Measurements from ENCODE around the gene ACOT8.
A peak's percentile ranks its signal among the peaks of the same experiment; 100 is the strongest.
"Not testable (repeated sequence)": the region's sequence is repeated elsewhere in the genome, so short reads cannot be mapped to it uniquely, and the experiment has no call there.

ACOT8 gene

GRCh38 chr20:45857114-45857881, at the start of gene ACOT8, which contains the start of gene ZSWIM3:
TSS of gene ACOT8 (minus strand) at chr20:45857392. CDS start at chr20:45857315, 77 bp downstream.
TSS of gene ZSWIM3 (plus strand) at chr20:45857614. CDS start at chr20:45857826, 212 bp downstream.
- DNase-seq (ENCODE audit: low read depth in 2 of 2), result peak; percentile 70 to 84

DNA sequence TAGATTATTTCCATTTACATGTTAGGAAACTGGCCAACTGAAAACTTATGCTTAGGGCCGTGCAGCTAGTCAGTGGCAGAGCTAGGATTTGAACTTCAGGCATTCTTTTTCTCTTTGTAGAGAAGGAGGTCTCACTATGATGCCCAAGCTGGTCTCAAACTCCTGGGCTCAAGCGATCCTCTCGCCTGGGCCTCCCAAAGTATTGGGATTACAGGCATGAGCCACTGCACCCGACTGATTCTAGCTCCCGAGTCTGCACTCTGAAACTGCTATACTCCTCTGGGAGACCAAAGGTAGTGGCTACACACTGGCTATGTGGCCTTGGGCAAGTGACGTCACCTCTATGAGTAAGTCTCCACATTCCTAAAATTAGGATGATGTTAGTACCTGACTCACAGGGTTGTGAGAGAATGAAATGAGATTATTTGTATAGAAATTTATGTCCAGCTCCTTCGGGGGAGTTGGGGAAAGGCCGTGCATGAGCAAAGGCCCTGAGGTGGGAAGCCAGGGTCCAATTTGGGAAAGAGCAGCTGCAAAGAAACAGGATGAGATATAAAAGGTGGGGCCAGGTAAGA, 48.4 kb upstream of the ACOT8 start:
- DNase-seq (ENCODE audit: low read depth in 2 of 2), result no peak

DNA sequence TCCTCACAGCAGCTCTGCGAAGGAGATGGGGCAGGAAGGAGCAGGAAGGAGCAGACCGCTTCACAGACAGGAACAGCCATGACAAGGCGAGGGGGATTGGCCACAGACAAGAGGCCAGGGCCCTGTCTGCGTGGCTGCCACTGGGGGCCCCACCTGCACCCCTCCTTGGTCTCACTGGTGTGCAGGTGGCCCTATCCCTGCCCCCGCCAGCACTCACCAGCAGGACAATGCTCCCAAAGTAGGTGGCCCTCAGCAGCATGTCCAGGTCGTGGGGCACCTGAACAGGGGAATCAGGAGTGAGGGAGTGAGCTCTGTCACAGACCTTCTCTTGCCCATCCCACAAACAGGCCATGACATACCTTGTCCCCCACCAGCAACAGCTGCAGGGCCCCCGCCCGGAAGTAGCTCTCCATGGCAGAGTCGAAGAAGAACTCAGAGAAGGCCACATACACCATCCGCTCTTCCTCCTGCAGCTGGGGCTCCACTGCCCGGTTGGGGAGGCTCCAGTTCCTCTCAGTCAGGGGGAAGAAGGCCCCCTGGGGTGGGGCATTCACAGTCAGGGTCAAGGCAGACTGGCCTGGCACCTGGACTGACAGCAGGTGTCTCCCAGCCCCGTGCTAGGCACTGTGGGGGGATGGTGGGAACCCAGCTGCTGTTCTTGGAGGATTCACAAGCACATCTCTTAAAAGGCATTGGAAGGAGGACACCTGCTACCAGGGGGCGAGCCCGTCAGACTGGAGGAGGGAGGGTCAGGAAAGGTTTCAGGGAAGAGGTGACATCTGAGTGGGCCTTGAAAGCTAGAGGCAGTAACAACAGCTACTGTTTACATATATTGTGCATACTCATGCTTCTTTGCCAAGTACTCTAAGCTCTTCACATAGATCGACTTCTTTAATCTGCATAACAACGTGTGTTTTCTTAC, 47.7 kb upstream of the ACOT8 start:
- DNase-seq (ENCODE audit: low read depth in 2 of 2), result no peak

DNA sequence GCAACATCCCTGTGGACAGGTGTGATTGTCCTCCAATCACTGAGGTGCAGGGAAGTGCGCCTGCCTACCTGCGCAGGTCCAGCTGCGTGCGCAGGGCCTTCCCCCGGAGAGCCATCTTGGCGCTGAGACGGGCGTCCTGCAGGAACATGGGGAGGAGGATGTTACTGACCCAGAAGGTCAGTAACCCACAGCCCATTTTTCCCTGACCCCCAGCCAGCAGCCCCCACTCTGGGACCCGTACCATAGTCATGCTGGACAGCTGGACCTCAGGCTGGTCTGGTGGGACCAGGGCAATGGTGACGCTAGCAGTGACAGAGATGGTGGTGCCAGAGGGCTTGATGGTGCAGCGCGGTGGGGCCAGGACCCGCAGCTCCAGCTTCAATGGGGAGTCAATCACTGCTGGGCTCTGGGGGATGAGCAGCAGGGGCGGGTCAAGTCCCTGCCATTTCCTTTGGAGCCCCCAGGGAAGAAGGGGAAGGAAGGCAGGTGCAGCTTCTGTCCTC, 45.1 kb upstream of the ACOT8 start:
- no peak for DNase-seq (ENCODE audit: low read depth in 2 of 2)

- not testable (repeated sequence) for DNase-seq (ENCODE audit: low read depth in 2 of 2)
Measured at GRCh38 chr20:45901332-45901731, 44.1 kb upstream of the ACOT8 start.

- no peak for DNase-seq (ENCODE audit: low read depth in 2 of 2)
Measured at GRCh38 chr20:45899046-45899835, 42.0 kb upstream of the ACOT8 start.

DNA sequence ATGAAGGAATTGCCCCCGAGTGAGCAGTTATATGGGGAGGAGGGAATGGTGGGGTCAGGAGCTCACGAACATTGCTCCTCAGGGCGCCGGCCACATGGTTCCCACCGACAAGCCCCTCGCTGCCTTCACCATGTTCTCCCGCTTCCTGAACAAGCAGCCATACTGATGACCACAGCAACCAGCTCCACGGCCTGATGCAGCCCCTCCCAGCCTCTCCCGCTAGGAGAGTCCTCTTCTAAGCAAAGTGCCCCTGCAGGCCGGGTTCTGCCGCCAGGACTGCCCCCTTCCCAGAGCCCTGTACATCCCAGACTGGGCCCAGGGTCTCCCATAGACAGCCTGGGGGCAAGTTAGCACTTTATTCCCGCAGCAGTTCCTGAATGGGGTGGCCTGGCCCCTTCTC, 41.1 kb upstream of the ACOT8 start:
- DNase-seq (ENCODE audit: low read depth in 2 of 2), result no peak

DNA sequence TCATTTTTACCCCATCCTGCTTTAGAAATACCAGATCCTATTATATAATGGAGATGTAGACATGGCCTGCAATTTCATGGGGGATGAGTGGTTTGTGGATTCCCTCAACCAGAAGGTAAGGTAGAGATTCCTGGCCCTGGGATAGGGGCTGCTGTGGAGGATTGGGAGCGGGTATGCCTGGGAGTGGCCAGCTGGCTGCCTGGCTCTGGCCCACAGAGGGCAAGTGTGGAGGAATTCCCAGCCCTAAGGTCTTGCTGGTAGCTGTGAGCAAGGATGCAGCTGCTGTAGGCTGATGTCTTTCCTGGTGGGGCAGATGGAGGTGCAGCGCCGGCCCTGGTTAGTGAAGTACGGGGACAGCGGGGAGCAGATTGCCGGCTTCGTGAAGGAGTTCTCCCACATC, 40.5 kb upstream of the ACOT8 start:
- no peak for DNase-seq (ENCODE audit: low read depth in 2 of 2)

DNA sequence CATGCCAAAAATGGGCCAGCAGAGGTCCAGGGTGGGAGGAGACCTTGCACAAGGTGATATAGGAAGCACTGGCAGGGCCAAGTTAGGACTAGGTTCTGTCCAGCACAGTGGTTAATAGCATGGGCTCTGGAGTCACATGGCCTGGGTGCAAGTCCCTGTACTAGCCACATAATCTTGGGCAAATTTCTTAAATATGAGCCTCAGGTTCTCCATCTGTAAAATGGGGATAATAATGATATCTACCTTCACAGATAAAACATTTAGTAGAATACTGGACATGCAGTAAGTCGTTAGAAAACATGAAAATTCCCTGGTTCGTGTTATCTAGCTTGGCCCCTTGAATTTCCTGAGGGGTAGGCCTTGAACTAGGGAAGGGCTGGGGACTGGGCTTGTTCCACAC, 40.1 kb upstream of the ACOT8 start:
- DNase-seq (ENCODE audit: low read depth in 2 of 2), result no peak

GRCh38 chr20:45896641-45897161, 39.5 kb upstream of the ACOT8 start:
- DNase-seq (ENCODE audit: low read depth in 2 of 2), result no peak

DNA sequence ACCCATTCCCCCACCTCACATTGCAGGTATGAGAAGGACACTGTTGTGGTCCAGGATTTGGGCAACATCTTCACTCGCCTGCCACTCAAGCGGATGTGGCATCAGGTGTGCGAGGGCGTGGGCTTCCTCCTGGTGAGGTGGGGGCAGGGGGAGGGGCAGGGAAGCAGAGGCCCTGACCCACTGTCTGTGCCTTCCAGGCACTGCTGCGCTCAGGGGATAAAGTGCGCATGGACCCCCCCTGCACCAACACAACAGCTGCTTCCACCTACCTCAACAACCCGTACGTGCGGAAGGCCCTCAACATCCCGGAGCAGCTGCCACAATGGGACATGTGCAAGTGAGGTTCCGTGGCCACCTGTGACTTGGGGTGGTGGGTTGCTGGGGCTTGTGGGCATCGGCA, 37.6 kb upstream of the ACOT8 start:
- no peak for DNase-seq (ENCODE audit: low read depth in 2 of 2)

DNA sequence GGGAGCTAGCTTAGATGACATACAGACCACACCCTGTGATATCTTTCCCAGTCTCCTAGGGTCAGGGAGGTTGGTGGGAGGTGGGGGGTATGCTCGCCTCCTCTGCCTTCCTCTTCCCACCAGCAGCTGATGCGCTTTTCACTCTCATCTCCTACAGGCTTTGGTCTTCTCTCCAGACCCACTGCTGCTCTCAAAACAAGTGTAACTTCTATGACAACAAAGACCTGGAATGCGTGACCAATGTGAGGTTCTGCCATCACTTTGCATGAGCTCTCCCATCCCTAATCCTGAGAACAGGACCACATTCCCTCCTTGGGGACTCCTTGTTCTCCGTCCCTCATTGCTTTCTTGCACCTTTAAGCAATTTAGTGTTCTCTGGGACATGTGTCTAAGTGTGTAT, 36.6 kb upstream of the ACOT8 start:
- no peak for DNase-seq (ENCODE audit: low read depth in 2 of 2)

- no peak for DNase-seq (ENCODE audit: low read depth in 2 of 2)
Measured at GRCh38 chr20:45892828-45893500, 35.8 kb upstream of the ACOT8 start.

DNA sequence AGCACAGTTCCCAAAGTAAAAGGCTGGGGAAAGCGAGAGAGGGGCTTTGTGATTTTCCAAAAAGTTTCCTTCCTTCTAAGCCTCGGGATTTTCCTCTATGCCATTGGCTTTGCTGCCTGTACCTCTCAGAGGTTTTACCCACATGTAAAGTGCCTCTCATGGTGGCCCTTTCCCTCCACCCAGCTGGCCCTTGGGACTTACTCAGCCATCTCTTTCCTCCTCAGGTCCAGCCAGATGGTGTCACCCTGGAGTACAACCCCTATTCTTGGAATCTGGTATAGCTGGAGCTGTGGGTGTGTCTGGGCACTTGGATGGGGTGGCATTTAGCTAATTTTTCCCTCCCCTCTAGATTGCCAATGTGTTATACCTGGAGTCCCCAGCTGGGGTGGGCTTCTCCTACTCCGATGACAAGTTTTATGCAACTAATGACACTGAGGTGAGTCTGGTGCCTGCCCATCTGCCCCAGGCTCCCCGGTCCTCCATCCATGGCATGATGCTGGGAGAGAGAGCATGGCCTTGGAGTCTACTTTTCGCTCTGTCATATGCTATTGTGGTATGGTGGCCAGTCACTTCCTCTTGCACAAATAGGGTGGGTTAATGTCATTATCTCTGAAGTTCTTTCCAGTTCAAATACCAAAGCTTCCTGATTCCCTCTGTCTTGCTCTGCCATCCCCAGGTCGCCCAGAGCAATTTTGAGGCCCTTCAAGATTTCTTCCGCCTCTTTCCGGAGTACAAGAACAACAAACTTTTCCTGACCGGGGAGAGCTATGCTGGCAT, 35.0 kb upstream of the ACOT8 start:
- DNase-seq (ENCODE audit: low read depth in 2 of 2), result no peak

GRCh38 chr20:45890985-45891983, 34.1 kb upstream of the ACOT8 start, which contains the start of the genes CTSA and NEURL2:
TSS of gene CTSA (plus strand) at chr20:45891335. CDS start at chr20:45891569, 234 bp downstream.
TSS of gene NEURL2 (minus strand) at chr20:45891208. CDS start at chr20:45890991, 217 bp downstream.
- DNase-seq (ENCODE audit: low read depth in 2 of 2), result peak; percentile 74 to 81

DNA sequence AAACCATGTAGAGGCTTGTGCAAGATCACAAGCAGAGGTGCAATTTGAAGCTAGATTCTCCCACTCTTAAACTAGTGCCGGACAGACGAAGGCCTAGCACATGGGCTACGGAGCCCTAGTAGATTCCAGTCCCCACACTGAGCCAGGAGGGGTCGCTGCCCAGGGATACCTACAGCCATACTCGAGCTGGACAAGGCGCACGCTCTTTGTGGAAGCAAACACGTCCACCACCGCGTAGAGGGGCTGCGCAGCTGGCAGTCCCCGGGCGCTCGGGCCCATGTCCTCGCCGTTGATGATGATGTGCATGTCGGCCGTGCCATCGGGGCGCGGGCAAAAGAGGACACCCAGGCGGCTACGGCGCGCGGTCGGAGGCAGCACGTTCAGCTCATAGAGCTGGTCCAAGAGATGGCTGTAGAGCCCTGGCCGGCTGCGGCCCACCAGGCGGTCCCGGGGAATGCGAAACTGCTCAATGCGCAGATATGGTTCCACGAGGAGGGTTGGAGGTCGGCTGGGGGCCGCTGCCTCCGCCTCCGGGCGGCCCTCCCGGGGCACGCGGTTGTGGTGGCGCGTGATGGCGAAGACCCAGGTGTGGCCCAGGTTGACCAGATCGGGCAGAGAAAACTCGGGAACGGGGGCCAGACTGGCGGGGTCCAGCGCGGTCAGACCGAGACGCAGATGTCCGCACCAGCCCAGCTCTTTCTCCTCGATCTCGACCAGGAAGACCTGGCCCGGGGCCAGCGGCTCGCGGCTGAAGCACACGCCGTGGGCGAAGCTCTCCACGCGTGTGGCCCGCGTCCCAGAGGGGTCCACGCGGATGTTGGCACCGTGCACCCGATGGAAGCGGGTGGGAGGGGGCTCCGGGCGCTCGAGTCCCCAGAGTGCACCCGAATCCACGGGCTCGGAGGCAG, 33.1 kb upstream of the ACOT8 start:
- peak in 1 of 2 donors; percentile 21 for DNase-seq (ENCODE audit: low read depth in 2 of 2)

DNA sequence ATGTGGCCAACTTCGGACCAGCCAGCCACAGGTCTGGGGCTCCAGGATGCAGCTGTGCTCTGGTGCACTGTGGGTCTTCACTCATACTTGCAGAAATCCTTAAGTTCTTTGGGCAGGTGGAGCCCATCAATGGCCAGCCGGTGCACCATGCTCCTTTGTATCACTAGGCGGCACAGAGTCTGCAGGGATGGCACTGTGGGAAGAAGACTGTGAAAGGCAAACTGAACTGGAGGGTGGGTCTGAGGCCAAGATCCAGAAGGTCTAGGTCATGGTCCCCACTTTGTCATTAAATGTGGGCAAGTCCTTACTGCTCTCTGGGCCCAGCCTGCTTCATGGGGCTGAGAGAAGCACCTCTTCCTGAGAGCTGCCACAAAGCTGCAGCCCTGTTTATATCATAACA, 31.5 kb upstream of the ACOT8 start:
- DNase-seq (ENCODE audit: low read depth in 2 of 2), result no peak
